GM12874 (cell line): Measurements from ENCODE around the gene SLC39A9.

ENCODE experiments used
- CTCF ChIP-seq: IDR thresholded peaks from 2 replicates; pipeline ENCODE4 v1.5.1; 2011; ENCODE audit warnings: low read depth, mild to moderate bottlenecking, control low read depth, low read length, moderate library complexity; ENCODE audit not compliant: insufficient read depth

SLC39A9 gene

GRCh38 chr14:69499436-69499835 is 100.9 kb downstream of the SLC39A9 start:
- TF ChIP-seq CTCF = no peak

GRCh38 chr14:69500096-69500495 is 101.6 kb downstream of the SLC39A9 start:
- no peak for TF ChIP-seq CTCF

GRCh38 chr14:69500736-69501135 is 102.2 kb downstream of the SLC39A9 start:
- no peak for TF ChIP-seq CTCF

GRCh38 chr14:69501423-69501838 is 102.9 kb downstream of the SLC39A9 start:
- TF ChIP-seq CTCF = no peak

GRCh38 chr14:69504775-69505174 is 106.3 kb downstream of the SLC39A9 start:
- no peak for TF ChIP-seq CTCF

- TF ChIP-seq CTCF = no peak
Measured at GRCh38 chr14:69505338-69506240, 107.1 kb downstream of the SLC39A9 start.

- TF ChIP-seq CTCF = no peak
Measured at GRCh38 chr14:69506241-69506595, 107.7 kb downstream of the SLC39A9 start.
